AML-193 (cell line): ENCODE data around the gene ZHX3.

ENCODE experiments used
- DNase-seq, 2 experiments: peaks; one replicate each; lab custom pipeline; 2025; lab: John Stamatoyannopoulos, UW

ZHX3 gene

GRCh38 chr20:41191562-41192500 is 125.7 kb downstream of the ZHX3 start:
- no peak for DNase-seq

DNA sequence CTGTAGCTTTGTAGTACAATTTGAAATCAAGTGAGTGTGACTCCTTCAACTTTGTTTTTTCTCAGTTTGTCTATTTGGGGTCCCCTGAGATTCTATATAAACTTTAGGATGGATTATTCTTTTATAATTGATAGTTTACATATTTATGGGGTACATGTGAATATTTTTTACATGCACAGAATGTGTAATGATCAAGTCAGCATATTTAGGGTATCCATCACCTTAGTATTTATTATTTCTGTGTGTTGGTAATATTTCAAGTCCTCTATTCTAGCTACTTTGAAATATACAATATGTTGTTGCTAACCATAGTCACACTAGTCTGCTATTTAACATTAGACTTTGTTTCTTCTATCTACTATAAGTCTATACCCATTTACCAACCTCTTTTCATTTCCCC is 129.9 kb downstream of the ZHX3 start:
- no peak for DNase-seq

DNA sequence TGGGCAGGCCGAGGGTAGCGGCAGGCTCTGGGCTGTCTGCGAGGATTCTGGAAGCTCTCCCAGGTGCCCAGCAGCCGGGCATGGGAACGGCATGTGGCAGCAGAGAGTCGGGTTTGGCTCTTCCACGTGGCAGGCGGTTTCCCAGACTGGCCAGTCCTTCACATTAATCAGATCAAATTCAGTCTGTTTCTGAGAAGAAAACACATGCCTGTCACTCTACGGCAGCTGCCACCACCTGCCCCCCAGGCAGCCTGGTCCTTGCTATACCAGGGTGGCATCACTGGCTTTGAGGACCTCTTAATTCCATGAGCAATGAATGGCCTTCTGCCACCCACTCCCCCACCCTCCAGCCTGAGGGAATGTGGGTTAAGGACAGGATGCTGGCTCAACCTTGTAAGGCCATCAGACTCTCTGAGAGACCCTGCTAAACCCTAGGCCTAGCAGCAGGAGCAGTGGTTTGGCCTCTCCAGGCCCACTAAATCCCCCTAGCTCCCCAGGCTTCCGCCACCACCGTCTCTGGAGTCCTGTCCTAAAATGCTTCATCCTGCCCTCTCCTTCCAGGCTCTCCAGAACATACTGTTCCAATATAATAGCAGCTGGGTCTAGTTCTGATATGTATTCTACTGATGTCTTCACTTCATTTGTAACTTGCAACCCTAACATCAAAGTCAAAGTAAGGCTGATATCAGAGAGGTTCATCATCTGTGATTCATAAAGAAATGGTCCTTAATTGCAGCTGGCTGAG is 132.3 kb downstream of the ZHX3 start:
- DNase-seq, result no peak

GRCh38 chr20:41183831-41184230 is 133.7 kb downstream of the ZHX3 start:
- no peak for DNase-seq

DNA sequence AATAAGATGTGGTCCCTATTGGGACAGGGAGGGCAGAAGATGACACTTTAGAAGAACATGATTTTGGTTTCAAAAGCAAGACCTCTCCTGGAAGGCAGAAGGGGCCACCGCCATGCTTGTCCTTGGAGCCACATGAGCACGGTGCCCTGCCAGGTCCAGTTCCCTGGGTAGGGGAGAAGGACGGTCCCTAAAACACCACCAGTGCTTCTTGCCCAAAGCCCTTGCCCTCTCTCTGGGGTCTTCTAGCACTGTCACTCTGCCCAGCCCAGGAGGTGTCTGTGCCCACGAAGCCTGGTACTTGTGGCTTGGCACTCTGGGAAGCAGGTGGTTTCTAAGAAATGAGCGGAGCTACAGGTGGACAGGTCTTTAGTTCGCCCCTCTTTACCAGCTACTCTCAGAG is 134.1 kb downstream of the ZHX3 start:
- no peak for DNase-seq

- DNase-seq, result no peak
Observed at GRCh38 chr20:41182296-41183212, 135.0 kb downstream of the ZHX3 start.

DNA sequence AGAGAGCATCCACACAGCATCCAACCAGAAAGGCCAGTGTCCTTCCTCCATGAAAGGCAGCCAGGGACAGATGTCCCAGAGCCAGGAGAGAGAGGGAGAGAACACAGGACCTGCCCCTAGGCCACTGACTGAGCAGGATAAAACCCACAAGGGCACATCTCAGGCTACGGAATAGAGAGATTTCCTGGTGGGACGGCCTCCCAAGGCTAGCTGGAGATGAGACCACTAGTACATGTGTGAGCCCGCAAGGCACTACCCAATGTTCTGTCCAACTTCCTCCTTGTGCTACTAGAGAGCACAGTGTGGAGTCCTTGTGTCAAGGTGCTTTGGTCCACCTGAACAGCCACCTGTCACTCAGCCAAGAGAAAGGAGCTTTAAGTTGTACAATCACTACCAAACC is 136.0 kb downstream of the ZHX3 start:
- DNase-seq, result no peak

- no peak for DNase-seq
Observed at GRCh38 chr20:41180599-41181333, 136.8 kb downstream of the ZHX3 start.

GRCh38 chr20:41179961-41180360 is 137.6 kb downstream of the ZHX3 start:
- DNase-seq, result no peak

GRCh38 chr20:41178904-41179432 is 138.6 kb downstream of the ZHX3 start:
- DNase-seq, result no peak

DNA sequence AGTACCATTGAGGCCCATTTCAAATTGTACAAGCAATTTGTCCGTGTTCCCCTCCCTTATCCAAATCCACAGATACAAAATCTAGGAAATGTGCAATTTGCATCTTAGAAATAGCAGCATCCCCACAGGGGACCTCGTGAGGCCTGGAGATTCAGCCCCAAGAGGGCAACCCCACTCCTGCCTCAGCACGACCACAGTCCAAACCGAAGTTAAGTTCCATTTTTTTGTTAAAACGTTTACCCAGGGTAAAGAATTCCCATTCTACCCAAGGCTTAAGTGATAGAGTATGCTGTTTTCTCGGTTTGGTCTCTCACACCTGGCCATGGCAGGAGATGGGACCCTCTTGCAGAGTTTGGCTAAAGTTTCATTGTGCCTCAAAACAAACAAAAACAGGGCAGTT is 139.0 kb downstream of the ZHX3 start:
- no peak for DNase-seq

- no peak for DNase-seq
Observed at GRCh38 chr20:41177636-41178035, 139.9 kb downstream of the ZHX3 start.

DNA sequence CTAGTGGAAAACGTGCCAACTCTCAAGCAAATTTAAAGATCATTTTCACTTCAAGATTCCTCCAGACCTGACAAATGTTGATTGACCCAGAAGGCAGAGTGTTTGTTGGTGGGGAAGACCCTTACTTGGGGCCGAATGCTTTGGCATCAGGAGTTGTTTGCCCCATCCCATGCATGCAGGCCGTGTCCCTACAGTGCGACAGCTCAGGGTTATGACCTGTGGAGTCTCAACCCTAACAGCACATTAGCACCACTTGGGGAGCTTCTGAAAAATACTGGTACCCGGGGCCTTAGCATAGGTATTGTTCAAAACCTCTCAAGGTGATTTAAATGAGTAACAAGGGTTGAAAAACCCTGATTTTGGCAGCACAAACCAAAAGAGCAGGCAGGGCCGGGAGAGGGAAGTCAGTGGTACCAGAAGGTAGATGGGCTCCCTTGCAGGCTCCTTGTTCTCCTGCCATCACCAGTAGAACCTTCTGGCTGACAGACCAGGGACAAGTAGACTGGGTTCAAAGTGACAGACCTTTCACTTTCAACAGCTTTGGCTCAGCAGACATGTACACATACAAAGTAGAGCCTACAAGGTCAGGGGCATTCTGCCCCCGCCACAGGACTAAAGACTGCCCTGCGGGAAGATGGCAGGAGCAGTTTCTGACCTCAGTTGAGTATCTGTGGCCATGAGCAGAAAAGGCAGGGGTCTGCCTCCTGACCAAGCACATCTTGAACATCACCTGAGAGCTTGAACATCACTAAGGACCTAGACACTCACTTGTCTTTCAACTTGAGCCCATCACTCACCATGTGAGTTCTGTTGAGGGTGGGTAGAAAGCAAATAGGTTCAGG is 140.6 kb downstream of the ZHX3 start:
- DNase-seq, result no peak

GRCh38 chr20:41175727-41176330 is 141.7 kb downstream of the ZHX3 start:
- DNase-seq, result no peak

DNA sequence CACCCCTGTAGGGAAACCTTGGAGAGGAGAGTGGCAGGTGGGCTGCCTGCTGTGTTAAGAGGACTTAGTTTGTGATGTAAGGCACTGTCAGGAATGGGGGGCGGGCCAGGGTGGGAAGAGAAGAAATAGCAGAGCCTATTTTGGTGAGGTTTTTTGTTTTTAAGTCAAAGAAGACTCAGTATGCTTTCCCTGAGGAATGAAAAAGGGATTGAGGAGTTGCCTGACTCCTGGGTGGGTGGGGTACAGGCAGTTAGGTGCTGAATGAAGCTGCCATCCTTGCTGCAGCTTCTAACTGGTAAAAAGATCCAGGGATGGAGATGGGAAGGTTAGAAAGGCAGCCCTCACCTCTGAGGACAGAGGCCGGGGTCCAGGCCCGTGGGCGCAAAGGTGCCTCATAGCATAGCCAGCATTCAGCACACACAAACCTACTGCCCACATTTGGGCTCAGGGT is 142.3 kb downstream of the ZHX3 start:
- DNase-seq, result no peak

- no peak for DNase-seq
Observed at GRCh38 chr20:41174782-41175181, 142.7 kb downstream of the ZHX3 start.

DNA sequence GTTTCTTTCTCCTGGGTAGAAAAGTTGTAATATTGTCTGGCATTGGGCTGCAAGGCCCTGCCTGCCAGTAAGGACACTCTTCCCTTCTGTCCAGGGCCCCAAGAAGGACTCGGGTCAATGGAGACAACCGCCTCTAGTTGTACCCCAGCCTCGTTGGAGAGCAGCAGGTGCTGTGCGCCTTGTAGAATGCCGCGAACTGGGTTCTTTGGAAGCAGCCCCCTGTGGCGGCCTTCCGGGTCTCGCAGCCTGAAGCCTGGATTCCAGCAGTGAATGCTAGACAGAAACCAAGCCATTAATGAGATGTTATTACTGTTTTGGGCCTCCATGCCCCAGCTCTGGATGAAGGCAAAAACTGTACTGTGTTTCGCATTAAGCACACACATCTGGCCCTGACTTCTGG is 143.2 kb downstream of the ZHX3 start:
- no peak for DNase-seq

- DNase-seq, result no peak
Observed at GRCh38 chr20:41173791-41174341, 143.7 kb downstream of the ZHX3 start.

DNA sequence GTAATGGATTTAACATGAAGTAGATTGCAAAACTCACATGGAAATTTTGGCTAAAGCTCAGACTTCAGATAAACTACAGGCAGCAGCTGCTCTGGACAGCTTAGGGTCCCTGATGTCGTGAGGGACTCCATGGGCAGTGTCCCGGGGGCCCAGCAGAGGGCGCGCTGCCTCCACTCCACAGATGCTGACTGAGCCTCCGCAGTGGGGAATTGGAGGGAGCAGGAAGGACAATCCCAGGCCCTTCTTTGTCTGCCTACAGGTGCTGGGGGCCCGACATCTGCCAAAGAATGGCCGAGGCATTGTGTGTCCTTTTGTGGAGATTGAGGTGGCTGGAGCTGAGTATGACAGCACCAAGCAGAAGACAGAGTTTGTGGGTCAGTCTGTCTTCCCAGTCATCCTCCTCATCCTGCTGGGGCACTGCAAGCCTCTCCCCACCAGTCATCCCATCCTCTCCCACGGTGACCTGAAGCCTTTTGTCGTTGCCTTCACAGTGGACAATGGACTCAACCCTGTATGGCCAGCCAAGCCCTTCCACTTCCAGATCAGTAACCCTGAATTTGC is 144.3 kb downstream of the ZHX3 start:
- peak; percentile 30 to 34 for DNase-seq
